Measurements from ENCODE around the gene ABCC1.

ABCC1 gene

GRCh38 chr16:16010194-16010593, 60.8 kb downstream of the ABCC1 start:
- DNase-seq (ENCODE audit: low spot score in 2 of 2) (no peak), ATAC-seq (no peak)
- Mint-ChIP-seq H3K4me1 (peaks cover 16% of the 10 kb centered on the region), H3K36me3 (peaks cover 95% of the 10 kb centered on the region), H3K9me3 (no peaks in the 10 kb centered on the region), H3K4me3 (no peak overlapping the region), H3K27ac (peak overlapping the region; percentile 64)

DNA sequence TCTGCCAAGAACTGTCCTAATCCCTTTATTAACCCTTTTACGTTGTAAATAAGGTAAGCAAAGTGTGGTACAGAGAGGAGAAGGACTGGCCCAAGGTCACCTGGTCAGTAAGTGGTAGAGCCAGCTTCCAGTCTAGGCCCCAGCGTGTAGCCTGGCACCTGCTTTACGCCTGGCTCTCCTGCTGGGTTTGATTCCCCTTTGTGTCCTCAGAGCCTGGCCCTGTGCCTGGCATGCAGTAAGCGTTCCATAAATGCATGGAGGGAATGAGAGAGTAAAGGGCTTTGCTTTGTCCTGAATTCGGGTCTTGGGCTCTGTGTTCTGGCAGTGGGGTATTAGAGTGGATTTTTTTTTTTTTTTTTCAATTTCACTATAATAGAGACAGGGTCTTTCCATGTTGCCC, 62.7 kb downstream of the ABCC1 start:
- Mint-ChIP-seq H3K9me3 (no peaks in the 10 kb centered on the region), H3K4me3 (no peak overlapping the region), H3K27ac (no peak overlapping the region), H3K4me1 (peaks cover 16% of the 10 kb centered on the region), H3K36me3 (peaks cover 100% of the 10 kb centered on the region)
- no peak for ATAC-seq
- no peak for DNase-seq (ENCODE audit: low spot score in 2 of 2)

DNA sequence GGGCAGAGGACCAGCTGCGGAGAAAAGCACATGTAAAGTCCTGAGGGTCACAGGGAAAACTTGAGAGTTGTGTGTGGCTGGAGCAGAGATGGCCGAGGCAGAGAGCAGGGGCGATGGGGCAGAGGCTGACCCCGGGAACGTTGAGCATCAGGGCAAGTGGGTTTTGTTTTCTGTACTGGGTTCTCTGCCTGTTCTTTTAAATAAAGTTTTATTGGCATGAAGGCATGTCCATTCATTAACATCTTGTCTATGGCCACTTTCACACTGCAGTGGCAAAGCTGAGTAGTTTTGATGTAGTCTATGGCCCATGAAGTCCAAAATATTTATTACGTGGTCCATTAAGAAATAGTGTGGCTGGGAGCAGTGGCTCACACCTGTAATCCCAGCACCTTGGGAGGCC, 64.4 kb downstream of the ABCC1 start:
- DNase-seq (ENCODE audit: low spot score in 2 of 2), result no peak
- no peak for ATAC-seq
- Mint-ChIP-seq H3K9me3 (no peaks in the 10 kb centered on the region), H3K27ac (peak overlapping the region; percentile 54), H3K4me1 (peaks cover 13% of the 10 kb centered on the region), H3K4me3 (no peak overlapping the region), H3K36me3 (peaks cover 100% of the 10 kb centered on the region)

DNA sequence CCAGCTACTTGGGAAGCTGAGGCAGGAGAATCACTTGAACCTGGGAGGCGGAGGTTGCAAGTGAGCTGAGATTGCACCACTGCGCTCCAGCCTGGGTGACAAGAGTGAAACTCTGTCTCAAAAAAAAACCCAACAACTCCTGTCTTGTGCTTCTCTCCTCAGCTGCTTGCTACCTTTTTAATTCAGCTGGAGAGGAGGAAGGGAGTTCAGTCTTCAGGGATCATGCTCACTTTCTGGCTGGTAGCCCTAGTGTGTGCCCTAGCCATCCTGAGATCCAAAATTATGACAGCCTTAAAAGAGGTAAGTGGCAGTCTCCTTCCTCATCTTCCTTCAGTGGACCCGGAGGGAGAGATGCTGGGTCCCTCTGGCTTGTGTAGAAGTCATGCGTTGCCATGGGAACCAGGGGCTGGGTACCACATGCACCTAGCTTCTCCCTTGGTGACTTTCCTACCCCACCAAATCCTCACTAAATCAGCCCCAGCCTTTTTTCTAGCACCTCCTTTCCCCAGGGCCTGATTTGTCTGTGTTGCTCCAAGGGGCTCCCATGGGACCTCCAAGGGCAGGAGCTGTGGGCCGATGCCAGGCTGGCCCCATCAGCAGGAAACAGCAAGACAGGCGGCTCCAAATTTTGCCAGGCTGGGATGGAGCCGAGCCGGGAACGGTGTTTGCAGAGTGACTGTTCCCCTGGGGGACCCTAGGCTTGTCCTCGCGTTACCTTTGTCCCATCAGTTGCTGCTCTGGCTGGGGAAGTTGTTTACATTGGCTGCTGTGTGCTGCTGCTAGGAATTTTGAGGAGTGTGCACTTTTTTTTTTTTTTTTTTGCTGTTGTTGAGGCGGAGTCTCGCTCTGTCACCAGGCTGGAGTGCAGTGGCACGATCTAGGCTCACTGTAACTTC, 65.2 kb downstream of the ABCC1 start:
- Mint-ChIP-seq H3K27ac (peak overlapping the region; percentile 60), H3K4me3 (no peak overlapping the region), H3K36me3 (peaks cover 100% of the 10 kb centered on the region), H3K9me3 (no peaks in the 10 kb centered on the region), H3K4me1 (peaks cover 15% of the 10 kb centered on the region)
- DNase-seq (ENCODE audit: low spot score in 2 of 2) (no peak), ATAC-seq (no peak)

GRCh38 chr16:16015849-16016248, 66.4 kb downstream of the ABCC1 start:
- no peak for ATAC-seq
- H3K4me1 Mint-ChIP-seq, result peaks cover 19% of the 10 kb centered on the region
- no peaks in the 10 kb centered on the region for H3K9me3 Mint-ChIP-seq
- no peak overlapping the region for H3K4me3 Mint-ChIP-seq
- peaks cover 100% of the 10 kb centered on the region for H3K36me3 Mint-ChIP-seq
- H3K27ac Mint-ChIP-seq, result peak overlapping the region; percentile 61
- no peak for DNase-seq (ENCODE audit: low spot score in 2 of 2)

- H3K36me3 Mint-ChIP-seq, result peaks cover 100% of the 10 kb centered on the region
These were observed 67.1 kb downstream of the ABCC1 start for GRCh38 chr16:16016388-16016964.

DNA sequence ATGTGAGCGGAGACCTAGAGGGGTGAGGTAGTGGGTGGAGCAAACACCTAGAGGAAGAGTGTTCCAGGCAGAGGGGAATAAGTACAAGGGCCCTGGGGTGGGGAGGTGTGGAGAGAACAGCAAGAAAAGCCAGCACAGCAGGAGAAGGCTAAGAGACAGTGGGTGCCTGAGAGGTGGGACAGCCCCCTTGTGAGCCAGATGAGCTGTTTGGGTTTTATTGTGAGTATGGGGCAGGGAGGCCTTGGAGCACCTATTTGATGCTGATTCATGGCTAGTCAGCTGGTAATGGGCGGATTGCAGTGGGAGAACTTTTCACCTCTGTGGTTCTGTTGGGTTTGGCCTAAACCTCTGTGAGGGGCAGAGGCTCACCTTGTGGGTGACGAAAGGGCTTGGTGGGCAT, 68.4 kb downstream of the ABCC1 start:
- H3K9me3 Mint-ChIP-seq, result no peaks in the 10 kb centered on the region
- no peak overlapping the region for H3K4me3 Mint-ChIP-seq
- peaks cover 96% of the 10 kb centered on the region for H3K36me3 Mint-ChIP-seq
- DNase-seq (ENCODE audit: low spot score in 2 of 2) (no peak), ATAC-seq (peak; percentile 60)
- H3K4me1 Mint-ChIP-seq, result peaks cover 19% of the 10 kb centered on the region
- H3K27ac Mint-ChIP-seq, result peak overlapping the region; percentile 80

More at GRCh38 chr16:16016388-16016964, 67.1 kb downstream of the ABCC1 start:
- DNase-seq (ENCODE audit: low spot score in 2 of 2) (no peak), ATAC-seq (peak; percentile 46)
- H3K9me3 Mint-ChIP-seq, result no peaks in the 10 kb centered on the region
- H3K4me3 Mint-ChIP-seq, result no peak overlapping the region
- peaks cover 19% of the 10 kb centered on the region for H3K4me1 Mint-ChIP-seq
- peak overlapping the region; percentile 61 for H3K27ac Mint-ChIP-seq

GRCh38 chr16:16018705-16019104, 69.3 kb downstream of the ABCC1 start:
- Mint-ChIP-seq H3K36me3 (peaks cover 96% of the 10 kb centered on the region), H3K9me3 (no peaks in the 10 kb centered on the region), H3K27ac (no peak overlapping the region), H3K4me3 (no peak overlapping the region), H3K4me1 (peaks cover 28% of the 10 kb centered on the region)
- no peak for ATAC-seq
- DNase-seq (ENCODE audit: low spot score in 2 of 2), result no peak

DNA sequence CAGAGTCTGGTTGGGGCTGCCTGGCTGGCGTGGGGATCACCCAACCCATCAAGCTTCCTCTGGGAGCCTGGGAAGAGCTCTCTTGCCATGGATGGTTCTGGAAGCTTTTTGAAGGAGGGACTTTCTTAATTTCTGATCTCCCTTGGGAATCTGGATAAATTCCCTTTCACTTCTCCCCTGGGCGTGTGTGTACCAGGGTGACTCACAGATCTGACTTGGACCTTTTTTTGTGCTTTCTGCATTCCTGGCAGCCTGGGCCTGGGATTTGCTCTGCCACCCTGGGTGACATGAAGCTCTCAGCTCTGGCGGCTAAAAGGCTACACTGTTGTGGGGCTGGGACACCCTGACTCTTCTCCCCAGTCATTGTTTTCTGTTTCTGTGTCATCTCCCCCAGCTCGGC, 70.1 kb downstream of the ABCC1 start:
- Mint-ChIP-seq H3K36me3 (peaks cover 96% of the 10 kb centered on the region), H3K4me3 (no peak overlapping the region), H3K4me1 (peaks cover 36% of the 10 kb centered on the region), H3K9me3 (no peaks in the 10 kb centered on the region), H3K27ac (no peak overlapping the region)
- ATAC-seq (no peak), DNase-seq (ENCODE audit: low spot score in 2 of 2) (no peak)

- DNase-seq (ENCODE audit: low spot score in 2 of 2), result no peak
- Mint-ChIP-seq H3K36me3 (peaks cover 96% of the 10 kb centered on the region), H3K4me3 (no peak overlapping the region), H3K4me1 (peaks cover 44% of the 10 kb centered on the region), H3K9me3 (no peaks in the 10 kb centered on the region), H3K27ac (no peak overlapping the region)
- no peak for ATAC-seq
These were observed 70.9 kb downstream of the ABCC1 start for GRCh38 chr16:16020291-16020690.

GRCh38 chr16:16021020-16021419, 71.6 kb downstream of the ABCC1 start:
- ATAC-seq, result no peak
- Mint-ChIP-seq H3K4me3 (no peak overlapping the region), H3K36me3 (peaks cover 96% of the 10 kb centered on the region), H3K27ac (peak overlapping the region; percentile 56), H3K9me3 (no peaks in the 10 kb centered on the region), H3K4me1 (peaks cover 51% of the 10 kb centered on the region)
- no peak for DNase-seq (ENCODE audit: low spot score in 2 of 2)

DNA sequence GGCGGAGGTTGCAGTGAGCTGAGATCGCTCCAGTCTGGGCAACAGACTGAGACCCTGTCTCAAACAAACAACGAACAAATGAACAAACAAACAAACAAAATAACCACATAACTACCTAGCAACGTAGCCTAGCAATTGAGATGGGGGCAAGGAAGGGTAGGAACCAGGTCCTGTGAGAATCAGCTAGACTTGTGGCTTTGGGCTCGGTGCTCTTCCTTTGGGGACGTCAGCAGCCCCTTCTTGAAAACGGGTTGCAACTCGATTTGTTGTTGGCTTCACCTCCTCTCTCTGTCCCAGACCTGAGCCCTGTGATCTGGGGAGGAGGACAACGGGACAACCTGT, 72.2 kb downstream of the ABCC1 start:
- H3K27ac Mint-ChIP-seq, result peak overlapping the region; percentile 1
- no peak overlapping the region for H3K4me3 Mint-ChIP-seq
- ATAC-seq (no peak), DNase-seq (ENCODE audit: low spot score in 2 of 2) (no peak)
- peaks cover 94% of the 10 kb centered on the region for H3K36me3 Mint-ChIP-seq
- H3K9me3 Mint-ChIP-seq, result no peaks in the 10 kb centered on the region
- peaks cover 49% of the 10 kb centered on the region for H3K4me1 Mint-ChIP-seq

- peaks cover 92% of the 10 kb centered on the region for H3K36me3 Mint-ChIP-seq
- DNase-seq (ENCODE audit: low spot score in 2 of 2), result no peak
- no peak for ATAC-seq
- H3K27ac Mint-ChIP-seq, result peak overlapping the region; percentile 1
- no peaks in the 10 kb centered on the region for H3K9me3 Mint-ChIP-seq
- peaks cover 48% of the 10 kb centered on the region for H3K4me1 Mint-ChIP-seq
- no peak overlapping the region for H3K4me3 Mint-ChIP-seq
These were observed 72.7 kb downstream of the ABCC1 start for GRCh38 chr16:16021988-16022682.

- H3K36me3 Mint-ChIP-seq, result peaks cover 92% of the 10 kb centered on the region
- ATAC-seq, result no peak
These were observed 73.3 kb downstream of the ABCC1 start for GRCh38 chr16:16022683-16023064.

GRCh38 chr16:16025214-16025968, 76.0 kb downstream of the ABCC1 start:
- peak; percentile 91 for ATAC-seq
- DNase-seq (ENCODE audit: low spot score in 2 of 2), result peak; percentile 57 to 80
- Mint-ChIP-seq H3K36me3 (peaks cover 79% of the 10 kb centered on the region), H3K4me3 (peak overlapping the region; percentile 66), H3K9me3 (no peaks in the 10 kb centered on the region), H3K4me1 (peaks cover 42% of the 10 kb centered on the region), H3K27ac (peak overlapping the region; percentile 94)

More at GRCh38 chr16:16022683-16023064, 73.3 kb downstream of the ABCC1 start:
- H3K27ac Mint-ChIP-seq, result peak overlapping the region; percentile 94
- no peaks in the 10 kb centered on the region for H3K9me3 Mint-ChIP-seq
- DNase-seq (ENCODE audit: low spot score in 2 of 2), result no peak
- H3K4me3 Mint-ChIP-seq, result no peak overlapping the region
- H3K4me1 Mint-ChIP-seq, result peaks cover 48% of the 10 kb centered on the region
